HCT116 (cell line): ENCODE data around the gene ALKBH6. TPM values are rescaled to one million over a fixed set of nuclear protein-coding genes. Genes with fewer than 3 reads are reported as not detected.

Source experiments
- ATAC-seq: fragments of 200-7000 bp; cut with Tn5 transposase; 2 replicates; pipeline ENCODE4 v1.9.1; 2020; ENCODE audit warnings: mild to moderate bottlenecking, moderate library complexity
- BruUV-seq: library from RNA; stranded (reverse); fragments of 400-500 nt; replicated peaks from 2 replicates; lab custom pipeline; 2021; lab: Mats Ljungman, UMichigan
- CTCF ChIA-PET: fragments of 300-600 bp; sonication (Branson Sonifier 250); formaldehyde crosslinking; loops from one replicate; lab custom pipeline; 2021; ENCODE audit warnings: antibody characterized with exemption; lab: Charles Lee
- POLR2A ChIA-PET: fragments of 300-600, 350-600 bp; sonication (Branson Sonifier 250); formaldehyde crosslinking; loops from one replicate; lab custom pipeline; 2021; ENCODE audit warnings: antibody characterized with exemption; lab: Charles Lee
- RAD21 ChIA-PET, 2 experiments: fragments of 300-600 bp; sonication (Branson Sonifier 250); formaldehyde crosslinking; loops; one replicate each; lab custom pipeline; 2023; ENCODE audit warnings: low total read pairs in 2 of 2; ENCODE audit not compliant: uncharacterized antibody in 2 of 2, unreplicated experiment in 2 of 2, low non-redundant PET in 1 of 2; lab: Charles Lee
- DNase-seq: peaks from one replicate; pipeline ENCODE4 v3.0.0-alpha.2; 2010; ENCODE audit warnings: low read depth, low spot score
- H2AFZ ChIP-seq: fragments of 200-600 bp; shearing (Covaris generic), sonication (generic); 2 replicates; pipeline ENCODE4 v1.6.1; 2017; ENCODE audit warnings: low read depth, mixed run types, mixed read lengths, antibody characterized with exemption, low read length; ENCODE audit not compliant: poor library complexity, severe bottlenecking
- H3K27ac ChIP-seq: 2 replicates; pipeline ENCODE4 v1.5.1; 2012; ENCODE audit warnings: low read depth, low read length
- H3K27me3 ChIP-seq: fragments of 200-600 bp; sonication (generic); 2 replicates; pipeline ENCODE4 v1.6.1; 2016; ENCODE audit warnings: mixed run types, low read length, mixed read lengths; ENCODE audit not compliant: insufficient read depth
- H3K36me3 ChIP-seq, 2 experiments: fragments of 200-500 bp in 1 of 2; fragments of 200-600 bp in 1 of 2; sonication (Bioruptor generic) in 1 of 2; sonication (generic) in 1 of 2; 2 replicates each; pipeline versions ENCODE4 v1.5.1 to v1.6.1; 2014 to 2016; ENCODE audit warnings: low read length in 2 of 2, inconsistent platforms in 1 of 2, mixed read lengths in 1 of 2, mixed run types in 1 of 2; ENCODE audit not compliant: insufficient read depth in 2 of 2, control insufficient read depth in 1 of 2
- H3K4me1 ChIP-seq, 2 experiments: fragments of 200-600 bp in 1 of 2; sonication (generic) in 1 of 2; 2 replicates each; pipeline versions ENCODE4 v1.5.1 to v1.6.1; 2012 to 2017; ENCODE audit warnings: low read length in 2 of 2, inconsistent platforms in 1 of 2, mild to moderate bottlenecking in 1 of 2, mixed read lengths in 1 of 2, mixed run types in 1 of 2, moderate library complexity in 1 of 2; ENCODE audit not compliant: insufficient read depth in 2 of 2, control insufficient read depth in 1 of 2
- H3K4me2 ChIP-seq: fragments of 200-600 bp; sonication (generic); 2 replicates; pipeline ENCODE4 v1.6.1; 2017; ENCODE audit warnings: mixed run types, low read length, mixed read lengths
- H3K4me3 ChIP-seq, 2 experiments: fragments of 200-600 bp in 1 of 2; sonication (generic) in 1 of 2; replicated peaks in 1 of 2; 2 replicates each; pipeline ENCODE4 v1.5.1; 2011 to 2016; ENCODE audit warnings: low read length in 2 of 2, control low read depth in 1 of 2, low read depth in 1 of 2, mild to moderate bottlenecking in 1 of 2, mixed read lengths in 1 of 2, mixed run types in 1 of 2
- H3K79me2 ChIP-seq: fragments of 200-600 bp; sonication (generic); 2 replicates; pipeline ENCODE4 v1.6.1; 2017; ENCODE audit warnings: mild to moderate bottlenecking, mixed run types, low read length, moderate library complexity, mixed read lengths; ENCODE audit not compliant: insufficient read depth
- H3K9ac ChIP-seq: fragments of 200-600 bp; sonication (generic); 2 replicates; pipeline ENCODE4 v1.6.1; 2016; ENCODE audit warnings: low read length, mixed read lengths
- H3K9me2 ChIP-seq: fragments of 200-600 bp; sonication (generic), shearing (Covaris generic); 2 replicates; pipeline ENCODE4 v1.6.1; 2017; ENCODE audit warnings: mixed run types, mild to moderate bottlenecking, moderate library complexity; ENCODE audit not compliant: insufficient read depth
- H3K9me3 ChIP-seq, 2 experiments: fragments of 200-500 bp in 1 of 2; fragments of 200-600 bp in 1 of 2; sonication (Bioruptor generic) in 1 of 2; sonication (generic) in 1 of 2; 2 replicates each; pipeline ENCODE4 v1.6.1; 2014 to 2017; ENCODE audit warnings: low read length in 2 of 2, mixed read lengths in 2 of 2, inconsistent platforms in 1 of 2, low read depth in 1 of 2, mild to moderate bottlenecking in 1 of 2, mixed run types in 1 of 2, moderate library complexity in 1 of 2; ENCODE audit not compliant: control insufficient read depth in 1 of 2, insufficient read depth in 1 of 2
- H4K20me1 ChIP-seq: fragments of 200-600 bp; sonication (generic), shearing (Covaris generic); 2 replicates; pipeline ENCODE4 v1.6.1; 2017; ENCODE audit warnings: mixed run types, mild to moderate bottlenecking, moderate library complexity; ENCODE audit not compliant: insufficient read depth
- CBX3 ChIP-seq: IDR thresholded peaks from 2 replicates; pipeline ENCODE4 v1.6.1; 2012; ENCODE audit warnings: low read depth
- CEBPB ChIP-seq: IDR thresholded peaks from 2 replicates; pipeline ENCODE4 v1.6.1; 2012; ENCODE audit warnings: low read depth
- CTCF ChIP-seq, 3 experiments: fragments of 200-600 bp in 1 of 3; sonication (generic) in 1 of 3; IDR thresholded peaks in 2 of 3; conservative IDR thresholded peaks in 1 of 3; 2 replicates each; pipeline ENCODE4 v1.5.1; 2012 to 2017; ENCODE audit warnings: low read depth in 2 of 3, low read length in 2 of 3, antibody characterized with exemption in 1 of 3, borderline replicate concordance in 1 of 3, control low read depth in 1 of 3, mild to moderate bottlenecking in 1 of 3, mixed read lengths in 1 of 3, mixed run types in 1 of 3, moderate library complexity in 1 of 3; ENCODE audit not compliant: insufficient read depth in 1 of 3
- EGR1 ChIP-seq: IDR thresholded peaks from 2 replicates; pipeline ENCODE4 v1.6.1; 2012; ENCODE audit warnings: low read depth
- MAX ChIP-seq: IDR thresholded peaks from 2 replicates; pipeline ENCODE4 v1.6.1; 2012
- POLR2A ChIP-seq: IDR thresholded peaks from 2 replicates; pipeline ENCODE4 v1.7.0; 2011; ENCODE audit warnings: borderline replicate concordance; ENCODE audit not compliant: insufficient read depth, insufficient read length; ENCODE audit errors: extremely low read depth
- SIN3A ChIP-seq: IDR thresholded peaks from 2 replicates; pipeline ENCODE4 v1.6.1; 2012; ENCODE audit warnings: low read depth
- TCF7L2 ChIP-seq: IDR thresholded peaks from 2 replicates; pipeline ENCODE4 v1.7.0; 2011; ENCODE audit warnings: borderline replicate concordance, inconsistent platforms; ENCODE audit not compliant: insufficient read depth, insufficient read length; ENCODE audit errors: extremely low read depth
- YY1 ChIP-seq: IDR thresholded peaks from 2 replicates; pipeline ENCODE4 v1.6.1; 2011; ENCODE audit warnings: low read length, low read depth, moderate library complexity, mild to moderate bottlenecking; ENCODE audit not compliant: insufficient replicate concordance; ENCODE audit errors: extremely low read depth
- intact Hi-C: fragments of 100-400 bp; cut with micrococcal nuclease; formaldehyde crosslinking; loops from 2 replicates; pipeline ENCODE4 v1.10.0; 2022
- total RNA-seq: library from RNA; stranded (reverse); gene quantifications from one replicate; pipeline ENCODE4 v1.2.1, GENCODE V29; 2021; ENCODE audit not compliant: unreplicated experiment
- TF ChIP-seq, protein P1 (sequence below): IDR thresholded peaks from 2 replicates; pipeline ENCODE4 v1.6.1; 2012; ENCODE audit warnings: low read depth
- TF ChIP-seq, protein P2 (sequence below): IDR thresholded peaks from 2 replicates; pipeline ENCODE4 v1.6.1; 2011; ENCODE audit warnings: mild to moderate bottlenecking, low read length, moderate library complexity; ENCODE audit not compliant: insufficient replicate concordance; ENCODE audit errors: extremely low read depth

The ALKBH6 gene
- total RNA-seq, 1 experiment from 2014 or later = 28.6 TPM

DNA sequence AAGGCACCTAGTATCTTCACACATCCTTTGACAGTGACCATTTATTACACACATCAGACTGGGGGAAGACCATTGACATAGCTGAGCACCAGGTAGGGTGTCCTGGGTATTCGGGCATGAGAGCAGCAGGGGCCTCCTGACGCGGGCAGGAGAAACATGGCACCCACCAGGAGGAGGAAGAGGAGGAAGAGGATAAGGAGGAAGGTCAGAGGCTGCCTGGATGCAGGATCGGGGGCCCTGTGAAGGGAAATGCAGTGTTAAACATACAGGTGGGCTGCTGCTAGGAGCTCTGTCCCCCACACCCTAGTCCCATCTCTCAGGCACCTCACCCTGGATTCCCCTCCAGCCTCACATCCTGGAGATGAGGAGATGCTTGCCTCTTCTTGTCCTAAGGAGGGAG is 10.7 kb downstream of the ALKBH6 start (continued):
- TF ChIP-seq MAX = no peak
- TF ChIP-seq, protein P1, sequence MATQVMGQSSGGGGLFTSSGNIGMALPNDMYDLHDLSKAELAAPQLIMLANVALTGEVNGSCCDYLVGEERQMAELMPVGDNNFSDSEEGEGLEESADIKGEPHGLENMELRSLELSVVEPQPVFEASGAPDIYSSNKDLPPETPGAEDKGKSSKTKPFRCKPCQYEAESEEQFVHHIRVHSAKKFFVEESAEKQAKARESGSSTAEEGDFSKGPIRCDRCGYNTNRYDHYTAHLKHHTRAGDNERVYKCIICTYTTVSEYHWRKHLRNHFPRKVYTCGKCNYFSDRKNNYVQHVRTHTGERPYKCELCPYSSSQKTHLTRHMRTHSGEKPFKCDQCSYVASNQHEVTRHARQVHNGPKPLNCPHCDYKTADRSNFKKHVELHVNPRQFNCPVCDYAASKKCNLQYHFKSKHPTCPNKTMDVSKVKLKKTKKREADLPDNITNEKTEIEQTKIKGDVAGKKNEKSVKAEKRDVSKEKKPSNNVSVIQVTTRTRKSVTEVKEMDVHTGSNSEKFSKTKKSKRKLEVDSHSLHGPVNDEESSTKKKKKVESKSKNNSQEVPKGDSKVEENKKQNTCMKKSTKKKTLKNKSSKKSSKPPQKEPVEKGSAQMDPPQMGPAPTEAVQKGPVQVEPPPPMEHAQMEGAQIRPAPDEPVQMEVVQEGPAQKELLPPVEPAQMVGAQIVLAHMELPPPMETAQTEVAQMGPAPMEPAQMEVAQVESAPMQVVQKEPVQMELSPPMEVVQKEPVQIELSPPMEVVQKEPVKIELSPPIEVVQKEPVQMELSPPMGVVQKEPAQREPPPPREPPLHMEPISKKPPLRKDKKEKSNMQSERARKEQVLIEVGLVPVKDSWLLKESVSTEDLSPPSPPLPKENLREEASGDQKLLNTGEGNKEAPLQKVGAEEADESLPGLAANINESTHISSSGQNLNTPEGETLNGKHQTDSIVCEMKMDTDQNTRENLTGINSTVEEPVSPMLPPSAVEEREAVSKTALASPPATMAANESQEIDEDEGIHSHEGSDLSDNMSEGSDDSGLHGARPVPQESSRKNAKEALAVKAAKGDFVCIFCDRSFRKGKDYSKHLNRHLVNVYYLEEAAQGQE = no peak
- TF ChIP-seq POLR2A = no peak
- TF ChIP-seq CEBPB = no peak

DNA sequence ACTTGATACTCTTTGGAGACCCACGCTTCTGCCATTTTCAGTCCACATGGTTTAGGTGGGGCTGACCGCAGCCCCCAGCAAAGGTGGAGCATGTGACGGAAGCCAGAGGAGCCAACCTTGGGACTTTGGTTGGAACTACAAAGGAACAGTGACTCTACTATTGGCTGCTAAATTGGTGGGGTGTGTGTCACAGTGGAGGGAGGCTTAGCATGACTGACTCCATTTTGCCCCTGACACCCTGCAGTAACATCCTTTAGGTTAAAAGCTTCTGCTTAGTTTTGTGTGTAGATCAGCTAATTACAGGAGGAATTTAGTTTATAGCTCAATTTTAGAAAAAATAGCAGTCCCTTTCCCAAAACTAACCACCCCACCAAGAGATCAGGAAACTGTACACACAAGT is 12.4 kb downstream of the ALKBH6 start:
- Histone ChIP-seq H3K9me2 (no peaks in the 10 kb centered on the region), H2AFZ (no peak overlapping the region), H3K4me3 (no peak overlapping the region), H3K9me3 (no peaks in the 10 kb centered on the region), H3K27me3 (no peaks in the 10 kb centered on the region), H3K79me2 (peaks cover 30% of the 10 kb centered on the region), H3K9ac (no peak overlapping the region), H3K27ac (no peak overlapping the region), H3K36me3 (peaks cover 3 to 5% of the 10 kb centered on the region in 2 experiments; a peak in 2 of 4 replicates), H4K20me1 (no peaks in the 10 kb centered on the region), H3K4me2 (no peak overlapping the region), H3K4me1 (peaks cover 2% of the 10 kb centered on the region in 2 experiments)
- CTCF ChIA-PET = no interaction called here
- intact Hi-C loops = loop anchor here (10.0 kb wide), 1 partner anchor 113 kb away; the partner anchor contains the start of genes OVOL3, POLR2I and TBCB
- RAD21 ChIA-PET = no interaction called here
- ATAC-seq = no peak
- POLR2A ChIA-PET = no interaction called here
- BruUV-seq = no TSS peak
- DNase-seq = no peak
- TF ChIP-seq CTCF (IDR thresholded peaks at IDR 0.05 in 2 of 3, conservative IDR thresholded peaks at IDR 0.05 in 1 of 3; ENCODE audit: borderline replicate concordance in 1 of 3, insufficient read depth in 1 of 3, low read depth in 2 of 3, low read length in 2 of 3) (no peak), YY1 (no peak), MAX (no peak), POLR2A (no peak), SIN3A (no peak), CBX3 (no peak), EGR1 (no peak), TCF7L2 (no peak)
- TF ChIP-seq, protein P2, sequence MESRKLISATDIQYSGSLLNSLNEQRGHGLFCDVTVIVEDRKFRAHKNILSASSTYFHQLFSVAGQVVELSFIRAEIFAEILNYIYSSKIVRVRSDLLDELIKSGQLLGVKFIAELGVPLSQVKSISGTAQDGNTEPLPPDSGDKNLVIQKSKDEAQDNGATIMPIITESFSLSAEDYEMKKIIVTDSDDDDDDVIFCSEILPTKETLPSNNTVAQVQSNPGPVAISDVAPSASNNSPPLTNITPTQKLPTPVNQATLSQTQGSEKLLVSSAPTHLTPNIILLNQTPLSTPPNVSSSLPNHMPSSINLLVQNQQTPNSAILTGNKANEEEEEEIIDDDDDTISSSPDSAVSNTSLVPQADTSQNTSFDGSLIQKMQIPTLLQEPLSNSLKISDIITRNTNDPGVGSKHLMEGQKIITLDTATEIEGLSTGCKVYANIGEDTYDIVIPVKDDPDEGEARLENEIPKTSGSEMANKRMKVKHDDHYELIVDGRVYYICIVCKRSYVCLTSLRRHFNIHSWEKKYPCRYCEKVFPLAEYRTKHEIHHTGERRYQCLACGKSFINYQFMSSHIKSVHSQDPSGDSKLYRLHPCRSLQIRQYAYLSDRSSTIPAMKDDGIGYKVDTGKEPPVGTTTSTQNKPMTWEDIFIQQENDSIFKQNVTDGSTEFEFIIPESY = no peak
- TF ChIP-seq, protein P1 = no peak
